K562 (cell line): ENCODE data around the gene ARHGEF7. TPM values are rescaled to one million over a fixed set of nuclear protein-coding genes. Genes with fewer than 3 reads are reported as not detected.

Source experiments
- ATAC-seq: fragments of 200-7000 bp; cut with Tn5 transposase; 3 replicates; pipeline ENCODE4 v1.9.1; 2020; ENCODE audit warnings: moderate library complexity
- BruUV-seq: library from RNA; stranded (reverse); fragments of 400-500 nt; replicated peaks from 2 replicates; lab custom pipeline; 2021; lab: Mats Ljungman, UMichigan
- CTCF ChIA-PET: fragments of 300-600 bp; formaldehyde crosslinking; extraction: SDS; loops from one replicate; lab custom pipeline; 2021; ENCODE audit warnings: low intra/inter-chr PET ratio; lab: Yijun Ruan, JAX
- POLR2A ChIA-PET: fragments of 300-600, 350-650 bp; sonication (Branson Sonifier 250); formaldehyde crosslinking; extraction: SDS; loops from one replicate; lab custom pipeline; 2021; ENCODE audit warnings: antibody characterized with exemption, inconsistent platforms; lab: Yijun Ruan, JAX
- DNase-seq, 4 experiments: peaks; one replicate each; pipeline versions ENCODE4 v3.0.0 to v3.0.0-alpha.2; 2011 to 2018; ENCODE audit warnings: low spot score in 3 of 4, mixed read lengths in 3 of 4; ENCODE audit errors: extremely low read depth in 1 of 4
- FAIRE-seq: peaks from 2 replicates; lab custom pipeline; 2011; peaks lifted over from hg19 to GRCh38; lab: Jason Lieb, UNC
- H2AFZ ChIP-seq: 2 replicates; pipeline ENCODE4 v1.6.0; 2011; ENCODE audit warnings: low read depth, low read length, control low read depth, inconsistent platforms
- H3K27ac ChIP-seq: fragments of 200-600 bp; 3 replicates; pipeline ENCODE4 v1.8.0; 2011; ENCODE audit warnings: low read depth, mild to moderate bottlenecking, control low read depth, inconsistent platforms, low read length, moderate library complexity, mixed read lengths; ENCODE audit errors: extremely low read depth
- H3K27me3 ChIP-seq, 2 experiments: fragments of 300-600 bp in 1 of 2; 2 replicates in 1 of 2; 3 replicates in 1 of 2; pipeline versions ENCODE4 v1.6.0 to v1.8.0; 2011; ENCODE audit warnings: inconsistent platforms in 2 of 2, low read length in 2 of 2, mild to moderate bottlenecking in 1 of 2, mixed read lengths in 1 of 2, moderate library complexity in 1 of 2; ENCODE audit not compliant: control insufficient read depth in 2 of 2, insufficient read depth in 2 of 2
- H3K36me3 ChIP-seq: fragments of 300-600 bp; 3 replicates; pipeline ENCODE4 v1.8.0; 2011; ENCODE audit warnings: mild to moderate bottlenecking, low read length, inconsistent platforms; ENCODE audit not compliant: control insufficient read depth, insufficient read depth
- H3K4me1 ChIP-seq, 2 experiments: fragments of 200-600 bp in 1 of 2; replicated peaks in 1 of 2; 2 replicates in 1 of 2; 3 replicates in 1 of 2; pipeline versions ENCODE4 v1.5.1 to v1.8.0; 2011; ENCODE audit warnings: inconsistent platforms in 2 of 2, low read length in 2 of 2, mild to moderate bottlenecking in 1 of 2, mixed read lengths in 1 of 2, moderate library complexity in 1 of 2; ENCODE audit not compliant: control insufficient read depth in 2 of 2, insufficient read depth in 2 of 2
- H3K4me2 ChIP-seq: 2 replicates; pipeline ENCODE4 v1.6.1; 2011; ENCODE audit warnings: low read length, control low read depth, inconsistent platforms, mixed read lengths; ENCODE audit not compliant: insufficient read depth
- H3K4me3 ChIP-seq: fragments of 200-600 bp; sonication (generic), shearing (Covaris generic); 2 replicates; pipeline ENCODE4 v1.5.1; 2016; ENCODE audit warnings: control low read depth, inconsistent platforms
- H3K79me2 ChIP-seq: fragments of 200-600 bp; 3 replicates; pipeline ENCODE4 v1.8.0; 2011; ENCODE audit warnings: low read length, inconsistent platforms; ENCODE audit not compliant: control insufficient read depth, insufficient read depth
- H3K9ac ChIP-seq, 2 experiments: 2 replicates each; pipeline versions ENCODE4 v1.6.0 to v1.6.1; 2011; ENCODE audit warnings: low read depth in 2 of 2, low read length in 2 of 2, control low read depth in 1 of 2, inconsistent platforms in 1 of 2, mild to moderate bottlenecking in 1 of 2, mixed read lengths in 1 of 2; ENCODE audit not compliant: insufficient read depth in 1 of 2
- H3K9me1 ChIP-seq: one replicate; pipeline ENCODE4 v1.6.0; 2011; ENCODE audit warnings: inconsistent platforms, mild to moderate bottlenecking, low read length, moderate library complexity; ENCODE audit not compliant: control insufficient read depth, insufficient read depth
- H3K9me3 ChIP-seq: replicated peaks from 2 replicates; pipeline ENCODE4 v1.5.1; 2011; ENCODE audit warnings: low read depth, low read length, inconsistent platforms; ENCODE audit not compliant: control insufficient read depth, insufficient read depth
- H4K20me1 ChIP-seq: replicated peaks from 2 replicates; pipeline ENCODE4 v1.6.1; 2011; ENCODE audit warnings: low read length, inconsistent platforms, mixed read lengths; ENCODE audit not compliant: control insufficient read depth, insufficient read depth
- ZBTB40 ChIP-seq, 2 experiments: fragments of 450-650 bp in 1 of 2; sonication (generic) in 1 of 2; formaldehyde crosslinking in 1 of 2; IDR thresholded peaks; 2 replicates each; pipeline versions ENCODE4 v1.7.1 to v1.9.0; 2016 to 2022; ENCODE audit warnings: inconsistent platforms in 1 of 2, mild to moderate bottlenecking in 1 of 2, missing genetic modification reagents in 1 of 2
- ZNF232 ChIP-seq: sonication (generic); formaldehyde crosslinking; IDR thresholded peaks from 2 replicates; pipeline ENCODE4 v1.8.0; 2022; ENCODE audit warnings: mild to moderate bottlenecking, missing genetic modification reagents
- ZNF707 ChIP-seq: fragments of 250-450 bp; sonication (Bioruptor Pico); conservative IDR thresholded peaks from 2 replicates; pipeline ENCODE4 v1.8.0; 2022; ENCODE audit warnings: inconsistent platforms, mild to moderate bottlenecking, moderate library complexity
- WGBS: fragments of 100-300 bp; shearing (Covaris generic); methylation state at CpG from one replicate; pipeline ENCODE4 v1.1.6; 2016; ENCODE audit warnings: low coverage, mixed read lengths; ENCODE audit not compliant: insufficient coverage; ENCODE audit errors: missing lambda C conversion rate; 5-methylcytosine and 5-hydroxymethylcytosine counted together
- in situ Hi-C: fragments of 300-500 bp; cut with MboI; formaldehyde crosslinking; loops from 4 replicates; pipeline ENCODE4 v1.15.0; 2018; ENCODE audit warnings: inconsistent platforms, mixed read lengths
- intact Hi-C: fragments of 100-400 bp; cut with micrococcal nuclease; formaldehyde crosslinking; loops from 2 replicates; pipeline ENCODE4 v1.14.2; 2022
- polyA plus RNA-seq, 8 experiments: library from polyadenylated mRNA; depleted of rRNA in 4 of 8; stranded (reverse) in 5 of 8; unstranded in 3 of 8; fragments of >200 nt; fragmentation: Nextera tagmentation in 2 of 8; fragmentation: Illumina TruSeq in 1 of 8; extraction: Ambion mirVana in 2 of 8; extraction: Trizol in 1 of 8; gene quantifications; 2 replicates each; pipeline versions ENCODE4 v1.2.1 to v1.2.3, GENCODE V29; 2011 to 2014; ENCODE audit warnings: inconsistent platforms in 1 of 8, missing spikeins in 1 of 8
- total RNA-seq, 7 experiments: library from RNA; depleted of rRNA in 6 of 7; stranded (reverse); fragments of >200 nt in 6 of 7; fragmentation: Illumina TruSeq in 2 of 7; extraction: Trizol in 2 of 7; gene quantifications; 2 replicates each; pipeline versions ENCODE4 v1.2.1 to v1.2.3, GENCODE V29; 2011 to 2021; ENCODE audit warnings: low replicate concordance in 1 of 7
- TF ChIP-seq, protein P1 (sequence below): fragments of 450-650 bp; IDR thresholded peaks from 2 replicates; pipeline ENCODE4 v1.6.1; 2017; ENCODE audit warnings: antibody characterized with exemption

ARHGEF7 gene
- total and polyA plus RNA-seq, 9 of the 15 experiments (the other 6 are each of a cell fraction or from before 2014, with no cell fraction given): 2.1 to 26.8 (median 17.5) TPM

DNA sequence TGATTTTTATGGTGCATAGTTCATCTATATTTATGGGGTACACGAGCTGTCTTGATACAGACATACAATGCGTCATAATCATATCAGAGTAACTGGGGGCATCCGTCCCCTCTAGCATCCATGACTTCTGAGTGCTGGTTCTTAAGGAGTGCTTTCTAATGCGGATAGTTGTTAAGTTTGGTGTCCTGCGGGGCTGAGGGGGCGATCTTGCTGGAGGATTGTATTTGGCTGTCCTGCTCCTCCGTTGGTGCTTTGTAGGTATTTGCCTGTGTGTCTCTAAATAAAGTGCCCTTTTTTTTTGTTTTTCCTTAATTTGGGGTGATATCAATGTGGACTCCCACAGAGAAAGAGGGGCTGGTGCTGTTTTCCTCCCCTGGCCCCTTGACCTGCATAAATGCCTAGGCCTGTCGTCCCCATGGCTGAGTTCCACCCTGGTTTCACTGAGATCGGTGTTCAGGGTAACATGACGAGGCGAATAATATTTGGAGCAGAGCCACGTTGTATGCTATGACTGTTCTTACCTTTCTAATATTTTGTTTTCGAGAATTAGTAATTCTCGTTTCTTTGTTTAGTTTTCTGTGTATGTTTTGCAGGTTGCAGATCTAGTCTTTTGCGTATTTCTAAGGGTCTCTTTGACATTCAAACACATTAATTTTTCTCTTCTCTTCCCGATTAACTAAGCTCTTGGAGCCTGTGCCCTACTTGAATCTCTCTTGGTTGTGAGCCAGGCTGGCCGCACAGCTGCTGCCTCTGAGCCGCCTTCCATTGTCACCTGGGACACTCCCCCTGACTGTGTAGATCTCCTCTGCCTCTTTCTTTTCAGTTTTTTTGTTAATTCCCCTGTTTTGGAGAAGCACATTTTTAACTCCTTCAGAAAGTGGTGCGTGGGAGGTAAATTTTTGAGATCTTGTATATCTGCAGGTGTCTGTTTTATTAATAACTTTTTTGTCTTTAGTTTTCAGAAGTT is 100.3 kb downstream of the ARHGEF7 start:
- no peak for DNase-seq
- Histone ChIP-seq H3K36me3 (no peaks in the 10 kb centered on the region; the same call in 2 of the 3 replicates), H3K27me3 (no peaks in the 10 kb centered on the region), H3K79me2 (peaks cover 29% of the 10 kb centered on the region), H4K20me1 (peaks cover 3% of the 10 kb centered on the region; the same call in 1 of the 2 replicates), H3K4me2 (no peak overlapping the region), H3K27ac (no peak overlapping the region), H3K9ac (no peak overlapping the region)
- ChIA-PET CTCF (no interaction called here), POLR2A (interaction anchor here (1.3 kb wide), 1 partner anchor 34 kb away, joined by 3 read pairs; no protein-coding TSS in a partner anchor)
- 73% methylated on average over 14 of the region's 19 CpGs for WGBS
- ATAC-seq: no peak
- no peak for TF ChIP-seq ZNF707
- TF ChIP-seq, protein P1, sequence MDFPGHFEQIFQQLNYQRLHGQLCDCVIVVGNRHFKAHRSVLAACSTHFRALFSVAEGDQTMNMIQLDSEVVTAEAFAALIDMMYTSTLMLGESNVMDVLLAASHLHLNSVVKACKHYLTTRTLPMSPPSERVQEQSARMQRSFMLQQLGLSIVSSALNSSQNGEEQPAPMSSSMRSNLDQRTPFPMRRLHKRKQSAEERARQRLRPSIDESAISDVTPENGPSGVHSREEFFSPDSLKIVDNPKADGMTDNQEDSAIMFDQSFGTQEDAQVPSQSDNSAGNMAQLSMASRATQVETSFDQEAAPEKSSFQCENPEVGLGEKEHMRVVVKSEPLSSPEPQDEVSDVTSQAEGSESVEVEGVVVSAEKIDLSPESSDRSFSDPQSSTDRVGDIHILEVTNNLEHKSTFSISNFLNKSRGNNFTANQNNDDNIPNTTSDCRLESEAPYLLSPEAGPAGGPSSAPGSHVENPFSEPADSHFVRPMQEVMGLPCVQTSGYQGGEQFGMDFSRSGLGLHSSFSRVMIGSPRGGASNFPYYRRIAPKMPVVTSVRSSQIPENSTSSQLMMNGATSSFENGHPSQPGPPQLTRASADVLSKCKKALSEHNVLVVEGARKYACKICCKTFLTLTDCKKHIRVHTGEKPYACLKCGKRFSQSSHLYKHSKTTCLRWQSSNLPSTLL: no peak
- TF ChIP-seq ZBTB40 (IDR thresholded peaks at IDR 0.05): no peak
- TF ChIP-seq ZBTB40 (CRISPR knock-in tag; IDR thresholded peaks at IDR 0.05): no peak
- no peak for TF ChIP-seq ZNF232 (CRISPR knock-in tag)
- TF ChIP-seq, all 486 proteins: peak for 0
- no peaks in the 10 kb centered on the region for H3K9me3 ChIP-seq
- no peaks in the 10 kb centered on the region for H3K9me1 ChIP-seq
- no peak for FAIRE-seq
- no TSS peak for BruUV-seq
- peaks cover 0 to 12% of the 10 kb centered on the region in 2 experiments; a peak in 2 of 5 replicates for H3K4me1 ChIP-seq
- H3K4me3 ChIP-seq: no peak overlapping the region
- no peak overlapping the region for H2AFZ ChIP-seq
- intact Hi-C loops (no loop called here), in situ Hi-C loops (no loop called here)
